GM18951 (cell line): ENCODE data around the gene DGKQ.
"Not testable (repeated sequence)": the region's sequence is repeated elsewhere in the genome, so short reads cannot be mapped to it uniquely, and the experiment has no call there.

Experiments
- POLR2A ChIP-seq: IDR thresholded peaks from 4 replicates; pipeline ENCODE4 v1.6.1; 2011; ENCODE audit warnings: mild to moderate bottlenecking; ENCODE audit not compliant: insufficient read length, insufficient read depth; ENCODE audit errors: extremely low read depth
- in situ Hi-C: fragments of 300-500 bp; cut with MboI; formaldehyde crosslinking; loops from one replicate; pipeline ENCODE4 v1.12.0; 2022; ENCODE audit warnings: low sequenced_read_pairs, mixed read lengths, inconsistent platforms; ENCODE audit not compliant: unreplicated experiment

DGKQ gene

GRCh38 chr4:987624-988513 is 14.5 kb upstream of the DGKQ start:
- in situ Hi-C loops: no loop called here
- no peak for TF ChIP-seq POLR2A

GRCh38 chr4:986879-987623 is 13.7 kb upstream of the DGKQ start, which contains the start of gene IDUA:
Gene IDUA (plus strand): TSS chr4:987044. CDS start chr4:987085, 41 bp downstream.
- in situ Hi-C loops: no loop called here
- peak; percentile 47 for TF ChIP-seq POLR2A

GRCh38 chr4:986428-986878 is 13.1 kb upstream of the DGKQ start:
- in situ Hi-C loops: no loop called here
- TF ChIP-seq POLR2A: no peak

GRCh38 chr4:985123-985830 is 11.9 kb upstream of the DGKQ start:
- TF ChIP-seq POLR2A: no peak
- in situ Hi-C loops: no loop called here

- in situ Hi-C loops: no loop called here
- TF ChIP-seq POLR2A: no peak
These were observed 11.1 kb upstream of the DGKQ start for GRCh38 chr4:984336-985054.

- no peak for TF ChIP-seq POLR2A
- in situ Hi-C loops: no loop called here
These were observed 9.4 kb upstream of the DGKQ start for GRCh38 chr4:982814-983213.

- TF ChIP-seq POLR2A: no peak
- in situ Hi-C loops: no loop called here
These were observed 8.9 kb upstream of the DGKQ start for GRCh38 chr4:982291-982690.

- in situ Hi-C loops: no loop called here
- TF ChIP-seq POLR2A: no peak
These were observed 5.8 kb upstream of the DGKQ start for GRCh38 chr4:978957-979701.

- in situ Hi-C loops: not testable (repeated sequence)
These were observed 2.6 kb upstream of the DGKQ start for GRCh38 chr4:976016-976415.

GRCh38 chr4:974668-975067 is 1.3 kb upstream of the DGKQ start:
- no peak for TF ChIP-seq POLR2A
- in situ Hi-C loops: no loop called here

GRCh38 chr4:972651-973424 is 531 bp downstream of the DGKQ start:
- no peak for TF ChIP-seq POLR2A
- in situ Hi-C loops: no loop called here
